MM.1S (cell line): ENCODE results near the gene SEMA3G.

Experiments
- DNase-seq: peaks from one replicate; pipeline ENCODE4 v3.0.0-alpha.2; 2015
- H2AFZ ChIP-seq: fragments of 300-600 bp; sonication (generic); 2 replicates; pipeline ENCODE4 v1.6.0; 2016; ENCODE audit warnings: antibody characterized with exemption, low read length
- H3F3A ChIP-seq: fragments of 300-600 bp; sonication (generic); 2 replicates; pipeline ENCODE4 v1.6.1; 2016; ENCODE audit warnings: mild to moderate bottlenecking, antibody characterized with exemption, low read length, moderate library complexity, mixed read lengths; ENCODE audit not compliant: insufficient read depth
- H3K27ac ChIP-seq: fragments of 300-600 bp; sonication (generic); 2 replicates; pipeline ENCODE4 v1.5.1; 2016; ENCODE audit warnings: mild to moderate bottlenecking, low read length
- H3K27me3 ChIP-seq: fragments of 300-600 bp; sonication (generic); replicated peaks from 2 replicates; pipeline ENCODE4 v1.6.0; 2016; ENCODE audit warnings: low read length; ENCODE audit not compliant: insufficient read depth
- H3K36me3 ChIP-seq: fragments of 300-600 bp; sonication (generic); replicated peaks from 2 replicates; pipeline ENCODE4 v1.6.1; 2016; ENCODE audit warnings: mild to moderate bottlenecking, low read length, mixed read lengths; ENCODE audit not compliant: insufficient read depth
- H3K4me1 ChIP-seq: fragments of 300-600 bp; sonication (generic); 2 replicates; pipeline ENCODE4 v1.6.1; 2016; ENCODE audit warnings: low read length, mixed read lengths
- H3K4me2 ChIP-seq: fragments of 300-600 bp; sonication (generic); 2 replicates; pipeline ENCODE4 v1.6.0; 2016; ENCODE audit warnings: low read depth, low read length
- H3K4me3 ChIP-seq: fragments of 300-600 bp; sonication (generic); 2 replicates; pipeline ENCODE4 v1.5.1; 2016; ENCODE audit warnings: low read length, mixed read lengths
- H3K79me2 ChIP-seq: fragments of 300-600 bp; sonication (generic); 2 replicates; pipeline ENCODE4 v1.6.1; 2016; ENCODE audit warnings: mixed run types, low read length, mixed read lengths
- H3K9ac ChIP-seq: fragments of 300-600 bp; sonication (generic); 2 replicates; pipeline ENCODE4 v1.6.1; 2016; ENCODE audit warnings: low read length, mixed read lengths
- H3K9me2 ChIP-seq: fragments of 300-600 bp; sonication (generic); replicated peaks from 2 replicates; pipeline ENCODE4 v1.6.1; 2016; ENCODE audit warnings: mild to moderate bottlenecking, low read length, mixed read lengths; ENCODE audit not compliant: insufficient read depth
- H3K9me3 ChIP-seq: fragments of 300-600 bp; sonication (generic); replicated peaks from 2 replicates; pipeline ENCODE4 v1.6.1; 2016; ENCODE audit warnings: mild to moderate bottlenecking, low read length, mixed read lengths; ENCODE audit not compliant: insufficient read depth
- H4K20me1 ChIP-seq: fragments of 300-600 bp; sonication (generic); 2 replicates; pipeline ENCODE4 v1.6.1; 2016; ENCODE audit warnings: mild to moderate bottlenecking, low read length, moderate library complexity, mixed read lengths; ENCODE audit not compliant: insufficient read depth
- CTCF ChIP-seq: fragments of 300-600 bp; sonication (generic); IDR thresholded peaks from 2 replicates; pipeline ENCODE4 v1.5.1; 2016; ENCODE audit warnings: antibody characterized with exemption, low read length, mixed read lengths
- EZH2 ChIP-seq: fragments of 300-600 bp; sonication (generic); optimal IDR thresholded peaks from 2 replicates; pipeline ENCODE3; 2017; ENCODE audit warnings: low read depth, mild to moderate bottlenecking, antibody characterized with exemption, low read length, mixed read lengths
- EZH2phosphoT487 ChIP-seq: fragments of 300-600 bp; sonication (generic); IDR thresholded peaks from 2 replicates; pipeline ENCODE4 v1.6.1; 2018; ENCODE audit warnings: antibody characterized with exemption, low read length

Gene SEMA3G

GRCh38 chr3:52444860-52445793, at the start of gene SEMA3G:
SEMA3G (minus strand) TSS chr3:52445103; CDS start chr3:52445027, 76 bp downstream.
- Histone ChIP-seq H3K4me3 (peak within 1 kb of the TSS; percentile 55), H3K36me3 (no peaks in the 10 kb centered on the region), H3K27me3 (no peaks in the 10 kb centered on the region), H3K27ac (no peak within 1 kb of the TSS), H3K9me2 (no peaks in the 10 kb centered on the region), H4K20me1 (no peaks in the 10 kb centered on the region), H3K4me2 (peak within 1 kb of the TSS; percentile 75), H3F3A (no peaks in the 10 kb centered on the region), H3K79me2 (no peaks in the 10 kb centered on the region), H3K9me3 (no peaks in the 10 kb centered on the region), H3K4me1 (peaks cover 5% of the 10 kb centered on the region), H3K9ac (peak within 1 kb of the TSS; percentile 43; the same call in 1 of the 2 replicates), H2AFZ (peak within 1 kb of the TSS; percentile 90)
- peak; percentile 85 for DNase-seq
- TF ChIP-seq CTCF (peak; percentile 57), EZH2 (no peak), EZH2phosphoT487 (no peak)

DNA sequence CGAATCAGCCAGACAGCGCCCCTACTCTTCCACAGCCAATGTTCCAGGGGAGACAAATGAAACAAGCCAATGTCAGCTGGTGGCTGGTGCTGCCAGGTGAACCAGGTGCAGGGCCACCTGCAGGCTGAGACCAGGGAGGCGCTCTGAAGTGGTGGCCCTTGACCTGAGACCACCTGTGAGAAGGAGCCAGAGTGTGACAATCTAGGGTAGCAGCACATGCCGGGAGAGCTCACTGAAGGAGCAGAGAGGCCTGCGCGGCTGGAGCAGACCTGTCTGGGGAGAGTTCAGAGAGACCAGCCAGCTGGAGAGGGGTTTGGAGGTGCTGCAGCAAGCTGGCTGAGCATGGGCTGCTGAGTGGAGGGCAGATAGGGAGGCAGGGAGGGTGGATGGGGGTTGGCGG, 49.5 kb upstream of the SEMA3G start:
- Histone ChIP-seq H3K9me2 (no peaks in the 10 kb centered on the region), H3K9ac (no peak overlapping the region), H3K9me3 (no peaks in the 10 kb centered on the region), H3K79me2 (no peaks in the 10 kb centered on the region), H3K27me3 (no peaks in the 10 kb centered on the region; the same call in 1 of the 2 replicates), H3F3A (no peaks in the 10 kb centered on the region), H3K4me2 (no peak overlapping the region), H3K27ac (no peak overlapping the region), H3K4me1 (no peaks in the 10 kb centered on the region), H3K36me3 (no peaks in the 10 kb centered on the region), H3K4me3 (no peak overlapping the region), H4K20me1 (no peaks in the 10 kb centered on the region), H2AFZ (no peak overlapping the region)
- no peak for DNase-seq
- TF ChIP-seq EZH2, result no peak
- TF ChIP-seq CTCF, result no peak
- no peak for TF ChIP-seq EZH2phosphoT487

DNA sequence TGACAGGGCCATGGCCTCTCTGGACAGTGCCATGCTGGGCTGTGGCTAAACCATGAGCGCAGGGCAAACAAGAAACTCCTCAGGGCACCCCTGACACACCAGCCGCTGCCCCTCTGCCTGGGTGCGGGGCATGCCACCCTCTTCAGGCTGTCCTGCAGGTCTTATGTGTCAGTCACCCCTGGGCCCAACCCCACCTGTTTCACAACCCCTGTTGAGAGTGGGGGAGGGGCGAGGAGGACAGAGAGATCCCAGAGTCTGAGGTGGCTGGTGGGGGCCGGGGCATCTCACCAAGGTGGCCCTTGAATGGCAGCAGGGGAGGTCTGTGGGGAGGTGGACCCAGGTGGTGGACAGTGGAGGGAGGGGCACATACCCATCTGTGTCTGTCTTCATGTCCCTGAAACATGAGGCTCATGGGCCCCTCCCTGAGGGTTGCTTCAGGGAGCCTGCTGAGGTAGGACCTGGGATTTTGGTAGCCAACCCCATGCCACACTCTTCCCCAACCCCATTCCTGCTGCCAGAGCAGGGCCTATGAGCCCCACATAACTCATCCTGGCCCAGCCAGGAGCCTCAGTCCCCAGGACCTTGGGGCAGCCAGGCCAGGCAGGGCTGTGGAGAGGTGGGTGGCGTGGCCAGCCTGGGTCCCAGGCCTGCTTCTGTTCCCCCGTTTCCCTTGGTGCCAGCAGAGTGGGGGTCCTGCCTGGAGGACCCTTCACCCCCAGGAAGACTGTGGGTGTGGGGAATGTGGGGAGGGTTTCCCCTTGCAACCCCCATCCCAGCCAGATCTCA, 48.5 kb upstream of the SEMA3G start:
- Histone ChIP-seq H4K20me1 (no peaks in the 10 kb centered on the region), H3K36me3 (no peaks in the 10 kb centered on the region), H3K79me2 (no peaks in the 10 kb centered on the region), H3K4me2 (no peak overlapping the region), H3F3A (no peaks in the 10 kb centered on the region), H3K9ac (no peak overlapping the region), H3K4me3 (no peak overlapping the region), H3K9me3 (no peaks in the 10 kb centered on the region), H3K27me3 (no peaks in the 10 kb centered on the region), H2AFZ (no peak overlapping the region), H3K27ac (no peak overlapping the region), H3K4me1 (no peaks in the 10 kb centered on the region), H3K9me2 (no peaks in the 10 kb centered on the region)
- DNase-seq, result no peak
- TF ChIP-seq EZH2 (no peak), EZH2phosphoT487 (no peak), CTCF (no peak)
